GM23338 (cell line): Measurements from ENCODE around the gene PARD3.

Experiments
- CREB1 ChIP-seq: fragments of 250-450 bp; sonication (Bioruptor Pico); IDR thresholded peaks from 2 replicates; pipeline ENCODE4 v1.5.0; 2020; ENCODE audit warnings: low read depth, mild to moderate bottlenecking, moderate library complexity
- CTCF ChIP-seq, 2 experiments: fragments of 200-600 bp in 1 of 2; sonication (generic) in 1 of 2; conservative IDR thresholded peaks; 2 replicates each; pipeline versions ENCODE4 v1.5.1 to v1.6.1; 2016 to 2017; ENCODE audit warnings: antibody characterized with exemption in 2 of 2, low read depth in 2 of 2, mild to moderate bottlenecking in 2 of 2, moderate library complexity in 1 of 2
- ETS1 ChIP-seq: IDR thresholded peaks from 2 replicates; pipeline ENCODE4 v1.6.1; 2016; ENCODE audit warnings: antibody characterized with exemption
- EZH2 ChIP-seq: fragments of 200-600 bp; sonication (generic); IDR thresholded peaks from one replicate; pipeline ENCODE4 v1.8.0; 2017; ENCODE audit warnings: antibody characterized with exemption, mild to moderate bottlenecking, low read depth; ENCODE audit not compliant: unreplicated experiment
- EZH2phosphoT487 ChIP-seq: fragments of 200-600 bp; sonication (generic); IDR thresholded peaks from one replicate; pipeline ENCODE4 v1.8.1; 2018; ENCODE audit warnings: antibody characterized with exemption; ENCODE audit not compliant: unreplicated experiment
- JUNB ChIP-seq: IDR thresholded peaks from one replicate; pipeline ENCODE4 v1.6.1; 2016; ENCODE audit warnings: antibody characterized with exemption; ENCODE audit not compliant: unreplicated experiment
- POLR2AphosphoS5 ChIP-seq: IDR thresholded peaks from 2 replicates; pipeline ENCODE4 v1.6.1; 2016; ENCODE audit warnings: antibody characterized with exemption, low read depth
- ZNF114 ChIP-seq: fragments of 250-450 bp; sonication (Bioruptor Pico); IDR thresholded peaks from 2 replicates; pipeline ENCODE4 v1.5.0; 2020; ENCODE audit warnings: mild to moderate bottlenecking, moderate library complexity
- ZNF462 ChIP-seq: fragments of 250-450 bp; sonication (Bioruptor Pico); IDR thresholded peaks from 2 replicates; pipeline ENCODE4 v1.5.0; 2020; ENCODE audit warnings: mild to moderate bottlenecking, moderate library complexity
- TF ChIP-seq, protein P1 (sequence below): IDR thresholded peaks from one replicate; pipeline ENCODE4 v1.6.1; 2018; ENCODE audit warnings: antibody characterized with exemption; ENCODE audit not compliant: unreplicated experiment

DNA sequence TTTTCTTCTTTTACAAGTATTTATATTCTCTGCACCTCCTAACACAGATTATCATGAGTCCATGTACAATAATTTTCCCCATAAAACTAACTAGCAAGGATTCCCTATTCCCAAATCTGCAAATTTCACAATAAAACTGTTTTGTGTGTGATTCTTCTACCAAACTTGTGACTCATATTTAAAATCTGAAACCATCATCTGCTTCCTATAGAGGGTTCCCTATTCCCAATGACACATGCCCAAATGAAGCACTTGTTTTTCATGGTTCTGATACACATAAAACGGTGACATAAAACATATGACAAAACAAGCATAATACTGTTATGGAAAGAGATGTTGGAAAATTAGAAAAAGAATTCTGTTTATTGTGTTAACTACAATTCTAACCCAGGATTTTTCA lies 657.6 kb downstream of the PARD3 start:
- TF ChIP-seq CTCF (conservative IDR thresholded peaks at IDR 0.05; ENCODE audit: low read depth in 2 of 2) (no peak), ZNF114 (no peak), CREB1 (no peak), EZH2phosphoT487 (no peak), EZH2 (no peak), POLR2AphosphoS5 (no peak), JUNB (no peak), ETS1 (no peak), ZNF462 (no peak)
- TF ChIP-seq, protein P1, sequence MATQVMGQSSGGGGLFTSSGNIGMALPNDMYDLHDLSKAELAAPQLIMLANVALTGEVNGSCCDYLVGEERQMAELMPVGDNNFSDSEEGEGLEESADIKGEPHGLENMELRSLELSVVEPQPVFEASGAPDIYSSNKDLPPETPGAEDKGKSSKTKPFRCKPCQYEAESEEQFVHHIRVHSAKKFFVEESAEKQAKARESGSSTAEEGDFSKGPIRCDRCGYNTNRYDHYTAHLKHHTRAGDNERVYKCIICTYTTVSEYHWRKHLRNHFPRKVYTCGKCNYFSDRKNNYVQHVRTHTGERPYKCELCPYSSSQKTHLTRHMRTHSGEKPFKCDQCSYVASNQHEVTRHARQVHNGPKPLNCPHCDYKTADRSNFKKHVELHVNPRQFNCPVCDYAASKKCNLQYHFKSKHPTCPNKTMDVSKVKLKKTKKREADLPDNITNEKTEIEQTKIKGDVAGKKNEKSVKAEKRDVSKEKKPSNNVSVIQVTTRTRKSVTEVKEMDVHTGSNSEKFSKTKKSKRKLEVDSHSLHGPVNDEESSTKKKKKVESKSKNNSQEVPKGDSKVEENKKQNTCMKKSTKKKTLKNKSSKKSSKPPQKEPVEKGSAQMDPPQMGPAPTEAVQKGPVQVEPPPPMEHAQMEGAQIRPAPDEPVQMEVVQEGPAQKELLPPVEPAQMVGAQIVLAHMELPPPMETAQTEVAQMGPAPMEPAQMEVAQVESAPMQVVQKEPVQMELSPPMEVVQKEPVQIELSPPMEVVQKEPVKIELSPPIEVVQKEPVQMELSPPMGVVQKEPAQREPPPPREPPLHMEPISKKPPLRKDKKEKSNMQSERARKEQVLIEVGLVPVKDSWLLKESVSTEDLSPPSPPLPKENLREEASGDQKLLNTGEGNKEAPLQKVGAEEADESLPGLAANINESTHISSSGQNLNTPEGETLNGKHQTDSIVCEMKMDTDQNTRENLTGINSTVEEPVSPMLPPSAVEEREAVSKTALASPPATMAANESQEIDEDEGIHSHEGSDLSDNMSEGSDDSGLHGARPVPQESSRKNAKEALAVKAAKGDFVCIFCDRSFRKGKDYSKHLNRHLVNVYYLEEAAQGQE = no peak
